ENCODE results near the gene IL21R.

DNA sequence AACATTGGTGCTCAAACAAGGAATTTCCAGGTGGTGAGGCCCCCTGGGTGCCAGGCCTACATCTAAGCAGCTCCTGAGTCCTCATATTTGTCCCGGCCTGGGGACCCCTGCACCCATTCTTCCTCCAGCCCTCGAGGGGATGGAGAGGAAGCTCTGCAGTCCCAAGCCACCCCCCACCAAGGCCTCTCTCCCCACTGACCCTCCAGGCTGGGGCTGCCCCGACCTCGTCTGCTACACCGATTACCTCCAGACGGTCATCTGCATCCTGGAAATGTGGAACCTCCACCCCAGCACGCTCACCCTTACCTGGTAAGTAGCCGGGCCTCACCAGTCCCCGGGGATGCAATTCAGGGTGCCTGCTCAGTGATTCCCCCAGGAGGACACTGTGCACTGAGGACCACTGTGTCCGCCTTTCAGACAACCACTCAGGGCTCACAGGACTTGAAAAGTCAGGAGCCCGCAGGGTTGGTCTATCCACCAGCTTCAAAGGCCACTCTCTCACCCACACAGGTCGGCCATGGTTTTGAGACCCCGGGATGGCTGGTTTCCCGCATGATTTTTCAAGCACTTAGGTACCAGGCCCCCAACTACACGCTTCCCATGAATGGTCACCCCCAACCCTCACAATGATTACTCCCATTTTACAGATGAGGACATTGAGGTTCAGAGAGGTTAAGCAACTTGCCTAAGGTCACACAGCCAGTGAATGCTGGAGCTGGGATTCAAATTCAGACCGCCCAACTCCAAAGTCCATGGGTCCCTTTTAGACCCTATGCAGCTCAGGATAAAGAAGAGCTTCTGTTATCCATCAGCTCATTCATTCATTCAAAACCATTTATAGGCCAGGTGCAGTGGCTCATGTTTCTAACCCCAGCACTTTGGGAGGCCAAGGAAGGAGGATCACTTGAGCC lies 32.4 kb downstream of the IL21R start:
- TF ChIP-seq, protein P1, sequence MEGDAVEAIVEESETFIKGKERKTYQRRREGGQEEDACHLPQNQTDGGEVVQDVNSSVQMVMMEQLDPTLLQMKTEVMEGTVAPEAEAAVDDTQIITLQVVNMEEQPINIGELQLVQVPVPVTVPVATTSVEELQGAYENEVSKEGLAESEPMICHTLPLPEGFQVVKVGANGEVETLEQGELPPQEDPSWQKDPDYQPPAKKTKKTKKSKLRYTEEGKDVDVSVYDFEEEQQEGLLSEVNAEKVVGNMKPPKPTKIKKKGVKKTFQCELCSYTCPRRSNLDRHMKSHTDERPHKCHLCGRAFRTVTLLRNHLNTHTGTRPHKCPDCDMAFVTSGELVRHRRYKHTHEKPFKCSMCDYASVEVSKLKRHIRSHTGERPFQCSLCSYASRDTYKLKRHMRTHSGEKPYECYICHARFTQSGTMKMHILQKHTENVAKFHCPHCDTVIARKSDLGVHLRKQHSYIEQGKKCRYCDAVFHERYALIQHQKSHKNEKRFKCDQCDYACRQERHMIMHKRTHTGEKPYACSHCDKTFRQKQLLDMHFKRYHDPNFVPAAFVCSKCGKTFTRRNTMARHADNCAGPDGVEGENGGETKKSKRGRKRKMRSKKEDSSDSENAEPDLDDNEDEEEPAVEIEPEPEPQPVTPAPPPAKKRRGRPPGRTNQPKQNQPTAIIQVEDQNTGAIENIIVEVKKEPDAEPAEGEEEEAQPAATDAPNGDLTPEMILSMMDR (conservative IDR thresholded peaks at IDR 0.05 in 1 of 2, IDR thresholded peaks at IDR 0.05 in 1 of 2; ENCODE audit: extremely low read depth in 1 of 2, insufficient read depth in 1 of 2, low read depth in 1 of 2, low read length in 2 of 2): no peak
- no peak for TF ChIP-seq EZH2 (IDR thresholded peaks at IDR 0.05; ENCODE audit: borderline replicate concordance, low read length)

All from mammary epithelial cell (primary cell).